Transverse colon (tissue), 4 donors: Measurements from ENCODE around the gene E4F1. TPM values are rescaled to one million over a fixed set of nuclear protein-coding genes. Genes with fewer than 3 reads are reported as not detected.
A peak's percentile ranks its signal among the peaks of the same experiment; 100 is the strongest.
"Not testable (repeated sequence)": the region's sequence is repeated elsewhere in the genome, so short reads cannot be mapped to it uniquely, and the experiment has no call there.

Experiments used
- DNase-seq: peaks from one replicate; pipeline ENCODE4 v3.0.0-alpha.2; 2019
- H3K27ac ChIP-seq, 4 donors: fragments of 200-600 bp; sonication (generic); 2 replicates each; pipeline ENCODE4 v1.5.1; 2016 to 2018; ENCODE audit warnings: inconsistent platforms in 4 of 4
- H3K27me3 ChIP-seq: fragments of 200-600 bp; sonication (generic); 2 replicates; pipeline ENCODE4 v1.5.1; 2017; ENCODE audit warnings: inconsistent platforms
- H3K36me3 ChIP-seq, 4 donors: fragments of 200-600 bp; sonication (generic); 2 replicates each; pipeline ENCODE4 v1.5.1; 2017 to 2019; ENCODE audit warnings: inconsistent platforms in 4 of 4
- H3K4me1 ChIP-seq, 4 donors: fragments of 200-600 bp; sonication (generic); 2 replicates each; pipeline ENCODE4 v1.5.1; 2017 to 2020; ENCODE audit warnings: inconsistent platforms in 4 of 4
- H3K4me3 ChIP-seq, 4 donors: fragments of 200-600 bp; sonication (generic); 1 replicate in 1 of 4; 2 replicates in 3 of 4; pipeline versions ENCODE4 v1.5.1 to v1.6.1; 2017 to 2019; ENCODE audit warnings: inconsistent platforms in 4 of 4
- H3K9me3 ChIP-seq, 2 donors: fragments of 200-600 bp; sonication (generic); 2 replicates each; pipeline ENCODE4 v1.5.1; 2017 to 2019; ENCODE audit warnings: inconsistent platforms in 2 of 2
- EP300 ChIP-seq: sonication (generic); formaldehyde crosslinking; IDR thresholded peaks from one replicate; pipeline ENCODE4 v1.6.1; 2017; ENCODE audit warnings: antibody characterized with exemption, low read depth
- POLR2A ChIP-seq: fragments of 450-650 bp; IDR thresholded peaks from one replicate; pipeline ENCODE4 v1.6.1; 2016; ENCODE audit warnings: antibody characterized with exemption, mild to moderate bottlenecking, moderate library complexity
- POLR2AphosphoS5 ChIP-seq, 3 donors: sonication (generic); formaldehyde crosslinking; IDR thresholded peaks; one replicate each; pipeline ENCODE4 v1.6.1; 2016; ENCODE audit warnings: antibody characterized with exemption in 3 of 3
- WGBS, 2 donors: methylation state at CpG; one replicate each; pipeline ENCODE4 v1.1.5; 2018; ENCODE audit warnings: low coverage in 1 of 2; 5-methylcytosine and 5-hydroxymethylcytosine counted together
- in situ Hi-C, 4 donors: fragments of 200-750 bp; cut with MboI; loops; one replicate each; pipeline versions ENCODE4 v1.15.0 to v1.15.1; 2017; ENCODE audit warnings: low sequenced_read_pairs in 3 of 4, low pct_ligation_motif_present in 1 of 4, low pct_unique_long_range_greater_than_20kb in 1 of 4
- intact Hi-C: fragments of 100-400 bp; cut with DNase I; formaldehyde crosslinking; loops from one replicate; pipeline ENCODE4 v1.15.1; 2023; ENCODE audit warnings: low total_unique reads
- total RNA-seq, 4 donors: library from RNA; depleted of rRNA; stranded (reverse); fragments of >200 nt; gene quantifications; one replicate each; pipeline ENCODE4 v1.1.0, GENCODE V29; 2016
- TF ChIP-seq, protein P1 (sequence below), 5 experiments: fragments of 200-600 bp in 3 of 5; fragments of 450-650 bp in 2 of 5; sonication (generic) in 3 of 5; IDR thresholded peaks; 1 replicate in 2 of 5; 2 replicates in 3 of 5; pipeline ENCODE4 v1.5.1; 2016 to 2017; ENCODE audit warnings: antibody characterized with exemption in 5 of 5, inconsistent platforms in 3 of 5, mild to moderate bottlenecking in 2 of 5, moderate library complexity in 1 of 5

The E4F1 gene
- total RNA-seq, 4 donors from 2014 or later, result 36.5 to 124 (median 53.6) TPM

DNA sequence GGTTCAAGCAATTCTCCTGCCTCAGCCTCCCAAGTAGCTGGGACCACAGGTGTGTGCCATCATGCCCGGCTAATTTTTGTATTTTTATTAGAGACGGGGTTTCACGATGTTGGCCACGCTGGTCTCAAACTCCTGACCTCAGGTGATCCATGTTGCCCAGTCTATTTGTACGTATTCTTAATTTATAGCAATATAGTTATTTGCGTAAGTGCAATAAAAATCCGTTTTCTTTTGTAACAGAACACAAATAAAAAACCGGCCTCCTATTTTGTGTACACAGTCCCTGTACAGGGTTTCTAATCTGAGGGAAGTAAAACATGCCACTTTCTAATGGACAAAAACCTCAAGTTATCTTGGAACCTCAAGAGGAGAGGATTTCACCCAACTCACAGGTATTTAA, 36.9 kb downstream of the E4F1 start:
- no peaks in the 10 kb centered on the region for H3K9me3 ChIP-seq
- no peak overlapping the region for H3K4me3 ChIP-seq
- no peak for TF ChIP-seq EP300
- no peak for TF ChIP-seq POLR2A
- TF ChIP-seq POLR2AphosphoS5 (IDR thresholded peaks at IDR 0.05), result no peak
- TF ChIP-seq, protein P1, sequence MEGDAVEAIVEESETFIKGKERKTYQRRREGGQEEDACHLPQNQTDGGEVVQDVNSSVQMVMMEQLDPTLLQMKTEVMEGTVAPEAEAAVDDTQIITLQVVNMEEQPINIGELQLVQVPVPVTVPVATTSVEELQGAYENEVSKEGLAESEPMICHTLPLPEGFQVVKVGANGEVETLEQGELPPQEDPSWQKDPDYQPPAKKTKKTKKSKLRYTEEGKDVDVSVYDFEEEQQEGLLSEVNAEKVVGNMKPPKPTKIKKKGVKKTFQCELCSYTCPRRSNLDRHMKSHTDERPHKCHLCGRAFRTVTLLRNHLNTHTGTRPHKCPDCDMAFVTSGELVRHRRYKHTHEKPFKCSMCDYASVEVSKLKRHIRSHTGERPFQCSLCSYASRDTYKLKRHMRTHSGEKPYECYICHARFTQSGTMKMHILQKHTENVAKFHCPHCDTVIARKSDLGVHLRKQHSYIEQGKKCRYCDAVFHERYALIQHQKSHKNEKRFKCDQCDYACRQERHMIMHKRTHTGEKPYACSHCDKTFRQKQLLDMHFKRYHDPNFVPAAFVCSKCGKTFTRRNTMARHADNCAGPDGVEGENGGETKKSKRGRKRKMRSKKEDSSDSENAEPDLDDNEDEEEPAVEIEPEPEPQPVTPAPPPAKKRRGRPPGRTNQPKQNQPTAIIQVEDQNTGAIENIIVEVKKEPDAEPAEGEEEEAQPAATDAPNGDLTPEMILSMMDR (IDR thresholded peaks at IDR 0.05), result no peak
- WGBS, 2 donors, result 75 to 84% methylated on average over 8 of the region's 8 CpGs
- H3K36me3 ChIP-seq, result peaks cover 0 to 82% (median 35%) of the 10 kb centered on the region in 4 donors
- intact Hi-C loops, result no loop called here
- peaks cover 0 to 5% (median 4%) of the 10 kb centered on the region in 4 donors for H3K4me1 ChIP-seq
- no peak for DNase-seq
- in situ Hi-C loops, result no loop called here
- no peak overlapping the region for H3K27ac ChIP-seq
- H3K27me3 ChIP-seq, result no peaks in the 10 kb centered on the region

DNA sequence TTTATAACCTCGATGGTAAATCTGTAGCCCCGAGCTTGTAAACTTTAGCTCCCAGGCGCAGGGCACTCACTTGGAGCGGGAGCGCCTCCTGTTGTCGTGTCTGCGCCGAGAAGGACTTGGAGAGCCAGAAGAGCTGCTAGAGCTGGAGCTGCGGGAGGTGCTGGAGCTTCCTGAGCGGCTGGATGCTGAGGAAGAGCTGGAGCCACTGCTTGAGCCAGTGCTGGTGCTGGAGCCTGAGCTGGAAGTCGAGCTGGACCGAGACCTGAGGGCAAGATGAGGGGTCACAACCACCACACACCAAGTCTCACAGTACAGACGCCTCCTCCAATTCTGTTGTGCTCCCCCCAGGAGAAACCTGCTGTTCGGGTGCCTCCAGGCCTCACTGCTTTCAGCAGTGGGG, 39.6 kb downstream of the E4F1 start:
- Histone ChIP-seq H3K36me3 (peaks cover 0 to 55% (median 22%) of the 10 kb centered on the region in 4 donors), H3K4me1 (peaks cover 4 to 21% (median 14%) of the 10 kb centered on the region in 4 donors)
- in situ Hi-C loops, H3K9me3 ChIP-seq, intact Hi-C loops, H3K27ac ChIP-seq, H3K27me3 ChIP-seq, H3K4me3 ChIP-seq, DNase-seq: not testable (repeated sequence)
- 83 to 92% methylated on average over 8 to 14 of the region's 14 CpGs for WGBS, 2 donors

DNA sequence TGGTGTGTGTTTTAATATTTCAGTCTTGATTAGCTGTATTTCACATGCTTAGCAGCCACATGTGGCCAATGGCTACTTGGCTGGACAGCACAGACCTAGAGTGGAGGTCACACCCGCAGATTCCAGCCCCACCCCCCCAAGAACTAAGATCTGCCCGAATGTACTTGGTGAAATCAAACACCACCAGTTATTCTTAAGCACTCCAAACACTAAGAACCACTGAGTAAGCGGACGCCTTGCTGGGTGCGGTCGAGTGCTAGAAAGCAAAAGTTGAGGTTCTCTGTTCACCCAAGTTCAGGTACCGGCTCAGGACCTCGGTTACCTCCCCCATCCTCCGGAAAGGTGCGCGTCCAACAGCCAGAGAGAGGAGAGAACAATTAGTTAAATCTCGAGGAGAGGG, 43.5 kb downstream of the E4F1 start:
- intact Hi-C loops, result loop anchor here (5.0 kb wide), 1 partner anchor 715 kb away; the partner anchor contains the start of gene PKMYT1
- peaks cover 17 to 35% (median 28%) of the 10 kb centered on the region in 4 donors for H3K4me1 ChIP-seq
- peak overlapping the region; percentile 90 to 99 (median 96) for H3K27ac ChIP-seq
- 0 to 4% methylated on average over 2 to 9 of the region's 12 CpGs for WGBS, 2 donors
- H3K27me3 ChIP-seq, DNase-seq, in situ Hi-C loops, H3K9me3 ChIP-seq: not testable (repeated sequence)
- H3K36me3 ChIP-seq, result peaks cover 0 to 20% (median 9%) of the 10 kb centered on the region in 4 donors
- H3K4me3 ChIP-seq, result peak overlapping the region in 3 of 4 donors; percentile 62 to 97 (median 71)

DNA sequence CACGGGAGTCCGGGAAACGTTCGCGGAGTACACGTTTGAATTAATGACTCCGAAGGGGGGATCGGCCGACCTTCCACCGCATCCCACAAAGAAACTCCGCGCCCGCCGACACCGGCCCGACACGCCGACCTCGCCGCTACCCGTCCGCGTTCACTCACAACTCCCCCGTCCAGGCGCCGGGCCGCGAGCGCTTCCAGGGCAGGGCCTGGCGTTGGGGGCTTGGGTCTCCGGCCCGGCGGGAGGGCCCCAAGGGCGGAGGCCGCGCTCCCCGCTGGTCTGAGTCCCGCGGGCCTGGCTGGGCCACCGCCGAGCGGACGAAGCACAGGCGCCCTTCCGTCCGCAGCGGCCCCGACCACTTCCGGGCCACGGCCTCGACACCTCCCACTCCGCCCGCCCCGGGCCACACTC, 44.1 kb downstream of the E4F1 start:
- in situ Hi-C loops, H3K27me3 ChIP-seq, H3K9me3 ChIP-seq, DNase-seq: not testable (repeated sequence)
- intact Hi-C loops, result loop anchor here (5.0 kb wide), 1 partner anchor 715 kb away; the partner anchor contains the start of gene PKMYT1
- peaks cover 17 to 35% (median 28%) of the 10 kb centered on the region in 4 donors for H3K4me1 ChIP-seq
- peak overlapping the region; percentile 33 to 97 (median 66) for H3K4me3 ChIP-seq
- 0% methylated on average over 33 of the region's 54 CpGs; no CpG with 5 or more reads in 1 of the 2 donors for WGBS, 2 donors
- peak overlapping the region; percentile 90 to 99 (median 96) for H3K27ac ChIP-seq
- H3K36me3 ChIP-seq, result peaks cover 0 to 14% (median 6%) of the 10 kb centered on the region in 4 donors

DNA sequence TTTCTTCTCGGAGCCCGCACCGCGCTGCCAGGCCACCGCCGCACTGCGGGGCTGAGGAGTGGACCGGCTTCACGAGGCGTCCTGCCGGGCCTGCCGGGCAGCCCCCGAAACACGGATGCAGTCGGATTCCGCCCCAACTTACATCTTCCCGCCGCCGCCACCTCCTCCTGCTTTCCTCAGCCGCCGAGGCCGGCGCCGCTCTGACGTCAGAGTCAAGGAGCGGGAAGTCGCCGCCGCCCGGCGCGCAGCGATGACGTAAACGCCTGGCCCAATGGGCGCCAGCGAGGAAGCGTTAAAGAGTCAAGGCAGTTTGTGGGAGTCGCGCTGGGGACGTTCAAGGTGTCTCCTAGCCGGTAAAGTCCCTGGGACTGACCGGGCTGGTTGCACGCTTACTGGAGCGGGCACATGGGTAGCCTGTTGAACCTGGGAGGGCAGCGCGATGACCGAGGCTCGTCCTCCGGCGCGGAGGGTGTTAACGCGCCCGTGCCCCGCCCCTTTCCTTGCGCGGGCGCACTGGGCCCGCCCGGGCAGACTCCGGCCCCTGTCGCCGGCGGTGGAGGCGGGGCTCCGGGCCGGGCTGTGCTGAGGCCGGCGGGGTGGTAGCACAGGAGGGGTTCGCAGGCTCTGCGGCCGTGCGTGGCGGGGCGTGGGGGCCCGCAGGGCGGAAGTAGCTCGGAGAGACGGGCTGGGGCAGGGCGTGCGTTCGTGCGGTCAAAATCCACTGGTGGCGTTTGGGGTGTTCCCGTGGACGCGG, 44.7 kb downstream of the E4F1 start, which contains the start of gene RNPS1:
Gene RNPS1 (minus strand): TSS at position 214 of the 754 bp plus-strand sequence. CDS start 3,483 bp downstream, outside the sequence.
- Histone ChIP-seq H3K27me3 (no peaks in the 10 kb centered on the region), H3K4me1 (peaks cover 17 to 35% (median 28%) of the 10 kb centered on the region in 4 donors), H3K9me3 (no peaks in the 10 kb centered on the region), H3K27ac (peak within 1 kb of the TSS; percentile 90 to 99 (median 96)), H3K4me3 (peak within 1 kb of the TSS; percentile 62 to 97 (median 78)), H3K36me3 (peaks cover 0 to 9% (median 3%) of the 10 kb centered on the region in 4 donors)
- 1% methylated on average over 40 of the region's 88 CpGs; no CpG with 5 or more reads in 1 of the 2 donors for WGBS, 2 donors
- peak; percentile 99 for TF ChIP-seq POLR2A
- TF ChIP-seq EP300, result peak; percentile 2
- TF ChIP-seq, protein P1 (IDR thresholded peaks at IDR 0.05), result no peak
- peak; percentile 99 to 100 (median 99) for TF ChIP-seq POLR2AphosphoS5 (IDR thresholded peaks at IDR 0.05)
- intact Hi-C loops, result loop anchor here (1.0 to 5.0 kb wide), 2 partner anchors 37 to 714 kb away; partner anchors contain the start of gene PKMYT1
- DNase-seq, result peak; percentile 97
- in situ Hi-C loops, result no loop called here
